SK-N-SH treated with all-trans-retinoic acid at 6 μM for 48 hours (cell line): ENCODE results near the gene CYP2W1.

Source experiments
- CREB5 ChIP-seq: fragments of 250-450 bp; sonication (Bioruptor Pico); IDR thresholded peaks from 2 replicates; pipeline ENCODE4 v1.5.1; 2020; ENCODE audit warnings: low read depth, mild to moderate bottlenecking, moderate library complexity
- CSDC2 ChIP-seq: fragments of 250-450 bp; sonication (Bioruptor Pico); IDR thresholded peaks from 2 replicates; pipeline ENCODE4 v1.5.0; 2020; ENCODE audit warnings: mild to moderate bottlenecking, moderate library complexity
- ESRRG ChIP-seq: fragments of 250-450 bp; sonication (Bioruptor Pico); IDR thresholded peaks from 2 replicates; pipeline ENCODE4 v1.6.1; 2021; ENCODE audit warnings: mild to moderate bottlenecking
- RARB ChIP-seq: fragments of 250-450 bp; sonication (Bioruptor Pico); IDR thresholded peaks from 2 replicates; pipeline ENCODE4 v1.8.0; 2021; ENCODE audit warnings: mild to moderate bottlenecking, moderate library complexity
- ZFP30 ChIP-seq: fragments of 450-650 bp; formaldehyde crosslinking; IDR thresholded peaks from 2 replicates; pipeline ENCODE4 v1.5.0; 2022; ENCODE audit warnings: mild to moderate bottlenecking, moderate library complexity
- TF ChIP-seq, protein P1 (sequence below): fragments of 250-450 bp; sonication (Bioruptor Pico); IDR thresholded peaks from 2 replicates; pipeline ENCODE4 v1.8.0; 2020; ENCODE audit warnings: mild to moderate bottlenecking, moderate library complexity, borderline replicate concordance

DNA sequence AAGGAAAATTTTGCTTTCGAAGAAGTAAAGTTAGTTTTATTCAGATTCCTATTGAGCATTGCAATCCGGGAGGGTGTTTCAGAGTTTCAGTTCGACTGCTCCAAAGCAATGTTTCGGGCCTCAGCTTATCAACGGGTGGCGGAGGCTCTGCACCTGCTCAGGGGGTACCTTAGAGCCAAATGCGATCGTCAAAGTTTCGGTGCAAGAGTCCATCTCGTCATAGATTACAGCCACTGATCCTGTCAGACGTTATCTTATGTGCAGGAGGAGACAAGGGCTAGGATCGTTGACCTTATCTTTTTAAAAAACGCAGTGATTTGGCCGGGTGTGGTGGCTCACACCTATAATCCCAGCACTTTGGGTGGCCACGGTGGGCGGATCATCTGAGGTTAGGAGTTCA is 3.8 kb upstream of the CYP2W1 start:
- TF ChIP-seq CREB5 (no peak), CSDC2 (CRISPR knock-in tag) (no peak), ESRRG (CRISPR knock-in tag) (no peak), ZFP30 (CRISPR knock-in tag) (no peak), RARB (CRISPR knock-in tag) (no peak)
- TF ChIP-seq, protein P1, sequence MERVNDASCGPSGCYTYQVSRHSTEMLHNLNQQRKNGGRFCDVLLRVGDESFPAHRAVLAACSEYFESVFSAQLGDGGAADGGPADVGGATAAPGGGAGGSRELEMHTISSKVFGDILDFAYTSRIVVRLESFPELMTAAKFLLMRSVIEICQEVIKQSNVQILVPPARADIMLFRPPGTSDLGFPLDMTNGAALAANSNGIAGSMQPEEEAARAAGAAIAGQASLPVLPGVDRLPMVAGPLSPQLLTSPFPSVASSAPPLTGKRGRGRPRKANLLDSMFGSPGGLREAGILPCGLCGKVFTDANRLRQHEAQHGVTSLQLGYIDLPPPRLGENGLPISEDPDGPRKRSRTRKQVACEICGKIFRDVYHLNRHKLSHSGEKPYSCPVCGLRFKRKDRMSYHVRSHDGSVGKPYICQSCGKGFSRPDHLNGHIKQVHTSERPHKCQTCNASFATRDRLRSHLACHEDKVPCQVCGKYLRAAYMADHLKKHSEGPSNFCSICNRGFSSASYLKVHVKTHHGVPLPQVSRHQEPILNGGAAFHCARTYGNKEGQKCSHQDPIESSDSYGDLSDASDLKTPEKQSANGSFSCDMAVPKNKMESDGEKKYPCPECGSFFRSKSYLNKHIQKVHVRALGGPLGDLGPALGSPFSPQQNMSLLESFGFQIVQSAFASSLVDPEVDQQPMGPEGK (CRISPR knock-in tag) = no peak
